Osteocyte (in vitro differentiated cells): ENCODE results near the gene CCER1. TPM values are rescaled to one million over a fixed set of nuclear protein-coding genes. Genes with fewer than 3 reads are reported as not detected.

ENCODE experiments used
- DNase-seq: peaks from one replicate; pipeline ENCODE4 v3.0.0; 2021; ENCODE audit warnings: mixed read lengths; ENCODE audit not compliant: unreplicated experiment; ENCODE audit errors: extremely low spot score
- H3K27ac Mint-ChIP-seq: one replicate; pipeline ENCODE4 v1.8.0; 2021; ENCODE audit warnings: mild to moderate bottlenecking, mixed read lengths; ENCODE audit not compliant: unreplicated experiment
- H3K27me3 Mint-ChIP-seq: one replicate; pipeline ENCODE4 v1.8.0; 2021; ENCODE audit warnings: mixed read lengths; ENCODE audit not compliant: unreplicated experiment
- H3K36me3 Mint-ChIP-seq: one replicate; pipeline ENCODE4 v1.8.0; 2021; ENCODE audit warnings: mixed read lengths; ENCODE audit not compliant: unreplicated experiment
- H3K4me1 Mint-ChIP-seq: one replicate; pipeline ENCODE4 v1.8.0; 2021; ENCODE audit warnings: mixed read lengths; ENCODE audit not compliant: unreplicated experiment
- H3K4me3 Mint-ChIP-seq: one replicate; pipeline ENCODE4 v1.8.0; 2021; ENCODE audit warnings: mild to moderate bottlenecking, moderate library complexity, mixed read lengths; ENCODE audit not compliant: unreplicated experiment
- H3K9me3 Mint-ChIP-seq: one replicate; pipeline ENCODE4 v1.8.0; 2021; ENCODE audit warnings: mixed read lengths; ENCODE audit not compliant: unreplicated experiment
- CTCF ChIP-seq: fragments of 200-600 bp; sonication (generic); IDR thresholded peaks from 2 replicates; pipeline ENCODE4 v1.5.0; 2021; ENCODE audit warnings: antibody characterized with exemption, mild to moderate bottlenecking, moderate library complexity
- total RNA-seq: library from RNA; stranded (reverse); gene quantifications from 2 replicates; pipeline ENCODE4 v1.2.1, GENCODE V29; 2021

Gene CCER1
- total RNA-seq, 1 donor from 2014 or later: not detected

DNA sequence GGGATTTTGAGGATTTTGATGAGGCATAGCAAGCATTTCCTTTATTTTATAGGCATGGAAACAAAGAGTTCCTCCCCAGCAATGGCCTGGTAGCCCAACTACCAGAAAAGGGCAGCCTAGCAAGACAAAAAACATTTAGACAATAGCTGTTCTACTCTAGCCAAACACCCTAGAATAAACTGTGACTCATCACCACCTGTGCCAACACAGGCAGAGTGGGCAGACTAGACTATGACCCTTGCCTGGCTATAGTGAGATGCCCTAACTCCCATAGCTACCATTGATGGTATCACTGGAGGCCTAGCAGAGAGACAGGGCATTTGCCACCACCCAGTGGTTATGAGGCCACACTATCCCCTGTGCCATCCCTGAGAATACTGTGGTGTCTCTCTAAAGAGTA lies 15.5 kb upstream of the CCER1 start:
- no peak overlapping the region for H3K27ac Mint-ChIP-seq
- H3K9me3 Mint-ChIP-seq: no peaks in the 10 kb centered on the region
- DNase-seq: no peak
- H3K4me3 Mint-ChIP-seq: no peak overlapping the region
- H3K36me3 Mint-ChIP-seq: no peaks in the 10 kb centered on the region
- TF ChIP-seq CTCF: no peak
- no peaks in the 10 kb centered on the region for H3K27me3 Mint-ChIP-seq
- peaks cover 24% of the 10 kb centered on the region for H3K4me1 Mint-ChIP-seq

- Mint-ChIP-seq H3K27me3 (no peaks in the 10 kb centered on the region), H3K4me3 (no peak overlapping the region), H3K27ac (no peak overlapping the region), H3K4me1 (peaks cover 24% of the 10 kb centered on the region), H3K36me3 (no peaks in the 10 kb centered on the region), H3K9me3 (no peaks in the 10 kb centered on the region)
- no peak for TF ChIP-seq CTCF
- DNase-seq: no peak
Measured at GRCh38 chr12:90969851-90970250, 14.9 kb upstream of the CCER1 start.

GRCh38 chr12:90969346-90969745 lies 14.4 kb upstream of the CCER1 start:
- Mint-ChIP-seq H3K36me3 (no peaks in the 10 kb centered on the region), H3K9me3 (no peaks in the 10 kb centered on the region), H3K4me3 (no peak overlapping the region), H3K27me3 (no peaks in the 10 kb centered on the region), H3K4me1 (peaks cover 21% of the 10 kb centered on the region), H3K27ac (no peak overlapping the region)
- TF ChIP-seq CTCF: no peak
- no peak for DNase-seq

DNA sequence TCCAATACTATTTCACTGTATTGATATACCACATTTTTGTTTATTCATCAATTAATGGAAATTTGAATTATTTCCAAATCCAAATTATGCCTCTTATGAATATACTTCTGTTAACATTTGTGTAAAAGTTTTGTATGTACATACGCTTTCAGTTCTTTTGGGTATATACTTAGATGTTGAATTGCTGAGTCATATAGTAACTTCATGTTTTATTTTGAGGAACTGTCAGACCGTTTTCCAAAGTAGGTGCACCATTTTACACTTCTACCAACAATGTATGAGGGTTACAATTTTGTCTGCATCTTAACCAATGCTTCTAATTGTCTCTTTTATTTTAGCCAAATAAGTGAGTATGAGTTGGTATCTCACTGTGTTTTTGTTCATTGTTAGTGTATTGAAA lies 10.2 kb upstream of the CCER1 start:
- Mint-ChIP-seq H3K36me3 (no peaks in the 10 kb centered on the region), H3K9me3 (no peaks in the 10 kb centered on the region), H3K27ac (no peak overlapping the region), H3K27me3 (no peaks in the 10 kb centered on the region), H3K4me1 (peaks cover 9% of the 10 kb centered on the region), H3K4me3 (no peak overlapping the region)
- no peak for TF ChIP-seq CTCF
- no peak for DNase-seq

- H3K36me3 Mint-ChIP-seq: no peaks in the 10 kb centered on the region
- H3K4me3 Mint-ChIP-seq: no peak overlapping the region
- H3K9me3 Mint-ChIP-seq: no peaks in the 10 kb centered on the region
- TF ChIP-seq CTCF: no peak
- no peak overlapping the region for H3K27ac Mint-ChIP-seq
- peaks cover 3% of the 10 kb centered on the region for H3K4me1 Mint-ChIP-seq
- no peak for DNase-seq
- no peaks in the 10 kb centered on the region for H3K27me3 Mint-ChIP-seq
Measured at GRCh38 chr12:90964616-90965015, 9.6 kb upstream of the CCER1 start.
